Measurements from ENCODE around the gene MED1. TPM values are rescaled to one million over a fixed set of nuclear protein-coding genes. Genes with fewer than 3 reads are reported as not detected.

MED1 gene
- total RNA-seq, 4 donors from 2014 or later: 18.8 to 35.9 (median 20.7) TPM

DNA sequence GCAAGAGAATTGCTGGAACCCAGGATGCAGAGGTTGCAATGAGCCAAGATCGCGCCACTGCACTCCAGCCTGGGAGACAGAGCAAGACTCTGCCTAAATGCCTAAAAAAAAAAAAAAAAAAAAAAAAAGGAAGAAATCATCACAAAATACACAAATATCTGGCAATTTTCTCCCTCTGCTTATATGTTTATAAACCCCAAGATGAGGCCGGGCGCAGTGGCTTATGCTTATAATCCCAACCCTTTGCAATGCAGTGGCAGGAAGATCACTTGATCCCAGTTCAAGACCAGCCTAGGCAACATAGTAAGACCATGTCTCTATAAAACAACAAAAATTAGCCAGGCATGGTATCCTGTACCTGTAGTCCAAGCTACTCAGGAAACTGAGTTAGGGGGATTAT lies 21.5 kb downstream of the MED1 start:
- TF ChIP-seq, protein P1, sequence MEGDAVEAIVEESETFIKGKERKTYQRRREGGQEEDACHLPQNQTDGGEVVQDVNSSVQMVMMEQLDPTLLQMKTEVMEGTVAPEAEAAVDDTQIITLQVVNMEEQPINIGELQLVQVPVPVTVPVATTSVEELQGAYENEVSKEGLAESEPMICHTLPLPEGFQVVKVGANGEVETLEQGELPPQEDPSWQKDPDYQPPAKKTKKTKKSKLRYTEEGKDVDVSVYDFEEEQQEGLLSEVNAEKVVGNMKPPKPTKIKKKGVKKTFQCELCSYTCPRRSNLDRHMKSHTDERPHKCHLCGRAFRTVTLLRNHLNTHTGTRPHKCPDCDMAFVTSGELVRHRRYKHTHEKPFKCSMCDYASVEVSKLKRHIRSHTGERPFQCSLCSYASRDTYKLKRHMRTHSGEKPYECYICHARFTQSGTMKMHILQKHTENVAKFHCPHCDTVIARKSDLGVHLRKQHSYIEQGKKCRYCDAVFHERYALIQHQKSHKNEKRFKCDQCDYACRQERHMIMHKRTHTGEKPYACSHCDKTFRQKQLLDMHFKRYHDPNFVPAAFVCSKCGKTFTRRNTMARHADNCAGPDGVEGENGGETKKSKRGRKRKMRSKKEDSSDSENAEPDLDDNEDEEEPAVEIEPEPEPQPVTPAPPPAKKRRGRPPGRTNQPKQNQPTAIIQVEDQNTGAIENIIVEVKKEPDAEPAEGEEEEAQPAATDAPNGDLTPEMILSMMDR (IDR thresholded peaks at IDR 0.05; ENCODE audit: low read depth): no peak

DNA sequence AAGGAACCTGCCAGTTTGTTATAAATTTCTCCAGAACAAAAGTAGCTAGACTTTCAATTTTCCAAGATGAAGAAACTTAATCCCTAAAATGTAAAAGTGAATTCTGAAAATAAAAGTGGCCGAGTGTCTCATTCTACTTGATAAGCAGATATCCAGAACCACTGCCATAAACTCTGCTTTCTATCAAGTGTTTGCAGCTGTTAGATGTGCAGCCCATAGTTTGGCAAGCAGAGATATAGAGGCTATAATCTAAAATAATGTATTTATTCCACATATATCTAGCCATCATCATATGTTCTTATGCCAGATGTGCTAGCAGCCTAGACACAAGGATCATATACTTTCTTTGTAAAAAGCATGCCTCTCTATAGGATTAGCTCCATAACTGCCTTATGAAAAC lies 34.9 kb downstream of the MED1 start:
- TF ChIP-seq, protein P1 (IDR thresholded peaks at IDR 0.05; ENCODE audit: low read depth): no peak

DNA sequence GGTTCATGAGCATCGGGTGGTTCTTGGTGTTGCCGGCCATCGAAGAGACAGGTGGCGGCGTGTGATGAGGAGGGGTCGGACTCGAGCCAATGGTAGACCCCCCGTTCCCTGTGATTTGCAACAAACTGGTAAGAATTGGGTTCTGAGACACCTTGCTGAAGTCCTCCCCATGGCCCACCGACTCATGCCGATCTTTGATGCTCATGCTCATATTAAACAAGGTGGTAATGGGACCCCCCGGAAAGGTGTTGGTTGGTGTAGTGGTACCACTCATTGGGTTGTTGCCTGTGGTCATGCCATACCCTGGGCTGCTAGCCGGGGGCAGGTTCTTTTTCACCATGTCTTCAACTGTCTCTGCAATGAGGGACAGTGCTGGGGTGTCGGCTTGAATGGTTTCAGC lies 40.8 kb downstream of the MED1 start:
- TF ChIP-seq, protein P1 (IDR thresholded peaks at IDR 0.05; ENCODE audit: low read depth): no peak

DNA sequence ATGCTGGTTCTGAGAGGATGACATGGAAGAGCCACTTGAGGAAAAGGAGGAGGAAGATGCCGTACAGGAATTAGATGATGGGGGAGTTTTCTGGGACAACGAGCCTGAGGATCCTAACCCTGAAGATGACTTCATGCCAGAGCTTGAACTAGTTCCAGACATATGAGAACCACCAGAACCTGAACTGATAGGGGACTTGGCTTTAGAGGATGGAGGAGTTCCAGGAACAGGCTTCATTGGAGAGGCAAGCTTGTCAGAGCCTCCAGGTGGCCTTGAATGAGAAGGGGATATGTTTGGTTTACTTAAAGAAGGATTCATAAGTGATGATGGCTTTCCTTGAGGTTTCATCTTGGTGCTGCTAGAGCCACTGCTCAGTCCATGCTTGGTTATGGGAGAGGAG lies 42.7 kb downstream of the MED1 start:
- TF ChIP-seq, protein P1 (IDR thresholded peaks at IDR 0.05; ENCODE audit: low read depth): no peak

DNA sequence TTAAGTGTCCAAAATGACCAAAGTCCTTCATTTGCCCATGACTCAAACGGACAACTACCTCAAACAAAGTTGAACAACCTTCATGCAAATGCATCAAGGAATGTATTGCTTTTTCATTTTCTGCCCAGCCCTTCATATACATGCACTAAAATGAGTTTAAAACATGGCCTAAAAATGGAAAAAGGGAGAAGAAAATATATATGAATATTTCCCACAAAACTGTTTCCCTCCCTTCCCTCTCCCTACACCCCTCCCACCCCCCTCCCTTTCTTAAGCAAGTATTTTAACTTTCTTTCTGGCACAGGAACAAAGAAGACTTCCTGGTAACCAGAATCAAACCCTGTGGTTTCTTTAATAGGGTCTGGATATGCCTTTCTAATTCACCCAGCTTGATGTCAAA lies 44.1 kb downstream of the MED1 start:
- TF ChIP-seq, protein P1 (IDR thresholded peaks at IDR 0.05; ENCODE audit: low read depth): no peak

DNA sequence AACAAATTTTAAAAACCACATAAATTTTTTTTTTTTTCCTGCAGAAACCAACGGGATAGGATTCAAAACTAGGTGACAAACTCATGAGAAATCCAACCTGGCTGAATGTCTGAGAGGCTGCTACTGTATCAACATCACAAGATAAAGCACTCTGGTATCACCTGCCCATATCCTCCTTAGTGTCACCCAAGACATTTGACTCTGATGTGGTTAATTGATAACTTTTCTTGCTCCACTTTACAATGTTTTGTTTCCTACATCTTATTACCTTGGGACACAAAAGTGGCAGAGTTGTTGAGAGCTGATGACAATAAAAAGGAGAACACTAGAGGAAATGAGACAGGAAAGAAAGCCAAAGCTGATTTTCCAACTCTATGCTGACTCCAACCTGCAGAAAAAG lies 45.6 kb downstream of the MED1 start:
- TF ChIP-seq, protein P1 (IDR thresholded peaks at IDR 0.05; ENCODE audit: low read depth): no peak

DNA sequence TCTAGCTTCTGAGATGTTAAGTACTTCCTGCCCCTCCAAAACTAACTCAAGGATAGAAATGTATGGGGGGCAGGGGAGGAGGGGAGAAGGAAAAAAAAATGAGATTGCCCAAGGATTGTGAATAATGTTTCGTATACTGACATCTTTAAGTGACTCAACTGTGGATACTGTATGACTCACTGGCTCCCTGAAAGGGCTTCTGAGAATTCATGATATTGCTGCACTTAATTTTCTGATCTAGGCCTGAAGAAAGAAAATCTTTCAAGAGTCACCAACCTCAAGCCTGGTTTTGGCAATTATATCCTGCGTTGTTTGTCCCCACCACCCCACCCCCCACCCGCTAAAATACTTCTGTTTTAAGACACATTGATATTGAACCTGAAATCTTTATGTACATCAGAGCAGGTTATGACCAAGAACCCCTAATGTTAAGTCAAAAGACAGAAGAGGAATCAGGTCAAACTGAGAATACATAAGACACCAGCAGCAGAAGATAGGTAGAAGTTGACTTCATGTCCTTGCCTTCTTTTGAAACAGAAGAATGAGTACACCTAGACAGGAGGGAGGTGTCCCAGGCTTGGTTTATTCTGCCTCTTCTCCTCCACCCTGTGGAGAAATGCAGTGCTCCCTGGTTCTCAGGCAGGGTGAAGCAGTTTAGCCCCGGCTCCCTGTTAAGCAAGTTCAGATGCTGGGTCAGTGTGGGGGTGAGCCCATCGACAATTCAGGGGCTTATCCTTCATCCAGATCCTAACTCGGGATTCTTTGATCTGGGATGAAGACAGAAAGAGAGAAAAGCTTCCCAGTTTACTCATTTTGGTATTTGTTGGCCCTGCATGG lies 46.3 kb downstream of the MED1 start:
- TF ChIP-seq, protein P1 (IDR thresholded peaks at IDR 0.05; ENCODE audit: low read depth): no peak

All from subcutaneous adipose tissue (tissue), 4 donors.